ENCODE data around the gene GSDME.

The GSDME gene

GRCh38 chr7:24716480-24717246 lies 40.6 kb downstream of the GSDME start:
- H3K9ac ChIP-seq (ENCODE audit: low read depth, low read length) = no peak overlapping the region
- no peaks in the 10 kb centered on the region for H3K9me3 ChIP-seq (ENCODE audit: control insufficient read depth, insufficient read depth, low read length)
- H3K36me3 ChIP-seq (ENCODE audit: insufficient read depth, low read length) = no peaks in the 10 kb centered on the region
- H3K4me1 ChIP-seq (ENCODE audit: insufficient read depth, low read length) = no peaks in the 10 kb centered on the region; the same call in 1 of the 2 replicates

GRCh38 chr7:24715661-24716479 lies 41.4 kb downstream of the GSDME start:
- H3K36me3 ChIP-seq (ENCODE audit: insufficient read depth, low read length) = no peaks in the 10 kb centered on the region
- no peak overlapping the region for H3K9ac ChIP-seq (ENCODE audit: low read depth, low read length)
- no peaks in the 10 kb centered on the region for H3K9me3 ChIP-seq (ENCODE audit: control insufficient read depth, insufficient read depth, low read length)
- H3K4me1 ChIP-seq (ENCODE audit: insufficient read depth, low read length) = no peaks in the 10 kb centered on the region

- Histone ChIP-seq H3K9ac (ENCODE audit: low read depth, low read length) (no peak overlapping the region), H3K9me3 (ENCODE audit: control insufficient read depth, insufficient read depth, low read length) (no peaks in the 10 kb centered on the region), H3K4me1 (ENCODE audit: insufficient read depth, low read length) (no peaks in the 10 kb centered on the region), H3K36me3 (ENCODE audit: insufficient read depth, low read length) (no peaks in the 10 kb centered on the region)
These were observed 42.1 kb downstream of the GSDME start for GRCh38 chr7:24715171-24715570.

- no peaks in the 10 kb centered on the region for H3K36me3 ChIP-seq (ENCODE audit: insufficient read depth, low read length)
- H3K9ac ChIP-seq (ENCODE audit: low read depth, low read length) = no peak overlapping the region
- H3K9me3 ChIP-seq (ENCODE audit: control insufficient read depth, insufficient read depth, low read length) = no peaks in the 10 kb centered on the region
- H3K4me1 ChIP-seq (ENCODE audit: insufficient read depth, low read length) = 0 out of 2 replicates have a peak, but pooled peaks cover under 1% of the 10 kb centered on the region
These were observed 42.6 kb downstream of the GSDME start for GRCh38 chr7:24714676-24715010.

GRCh38 chr7:24713850-24714675 lies 43.2 kb downstream of the GSDME start:
- H3K36me3 ChIP-seq (ENCODE audit: insufficient read depth, low read length) = no peaks in the 10 kb centered on the region
- 0 out of 2 replicates have a peak, but pooled peaks cover 5% of the 10 kb centered on the region for H3K4me1 ChIP-seq (ENCODE audit: insufficient read depth, low read length)

GRCh38 chr7:24713039-24713793 lies 44.0 kb downstream of the GSDME start:
- H3K4me1 ChIP-seq (ENCODE audit: insufficient read depth, low read length) = 0 out of 2 replicates have a peak, but pooled peaks cover 5% of the 10 kb centered on the region
- H3K36me3 ChIP-seq (ENCODE audit: insufficient read depth, low read length) = no peaks in the 10 kb centered on the region
- no peaks in the 10 kb centered on the region; the same call in 1 of the 2 replicates for H3K9me3 ChIP-seq (ENCODE audit: control insufficient read depth, insufficient read depth, low read length)
- no peak overlapping the region for H3K9ac ChIP-seq (ENCODE audit: low read depth, low read length)

More at GRCh38 chr7:24713850-24714675, 43.2 kb downstream of the GSDME start:
- H3K9ac ChIP-seq (ENCODE audit: low read depth, low read length) = no peak overlapping the region
- no peaks in the 10 kb centered on the region for H3K9me3 ChIP-seq (ENCODE audit: control insufficient read depth, insufficient read depth, low read length)

- H3K36me3 ChIP-seq (ENCODE audit: insufficient read depth, low read length) = no peaks in the 10 kb centered on the region
- no peaks in the 10 kb centered on the region; the same call in 1 of the 2 replicates for H3K9me3 ChIP-seq (ENCODE audit: control insufficient read depth, insufficient read depth, low read length)
- H3K9ac ChIP-seq (ENCODE audit: low read depth, low read length) = no peak overlapping the region
- H3K4me1 ChIP-seq (ENCODE audit: insufficient read depth, low read length) = 0 out of 2 replicates have a peak, but pooled peaks cover 5% of the 10 kb centered on the region
These were observed 47.5 kb downstream of the GSDME start for GRCh38 chr7:24709585-24710360.

GRCh38 chr7:24709051-24709450 lies 48.2 kb downstream of the GSDME start:
- H3K9ac ChIP-seq (ENCODE audit: low read depth, low read length) = no peak overlapping the region
- H3K36me3 ChIP-seq (ENCODE audit: insufficient read depth, low read length) = no peaks in the 10 kb centered on the region
- H3K4me1 ChIP-seq (ENCODE audit: insufficient read depth, low read length) = 0 out of 2 replicates have a peak, but pooled peaks cover 5% of the 10 kb centered on the region
- H3K9me3 ChIP-seq (ENCODE audit: control insufficient read depth, insufficient read depth, low read length) = no peaks in the 10 kb centered on the region; the same call in 1 of the 2 replicates

GRCh38 chr7:24707988-24708615 lies 49.2 kb downstream of the GSDME start:
- H3K4me1 ChIP-seq (ENCODE audit: insufficient read depth, low read length) = 0 out of 2 replicates have a peak, but pooled peaks cover 5% of the 10 kb centered on the region
- H3K36me3 ChIP-seq (ENCODE audit: insufficient read depth, low read length) = no peaks in the 10 kb centered on the region
- H3K9me3 ChIP-seq (ENCODE audit: control insufficient read depth, insufficient read depth, low read length) = no peaks in the 10 kb centered on the region; the same call in 1 of the 2 replicates
- H3K9ac ChIP-seq (ENCODE audit: low read depth, low read length) = no peak overlapping the region

- Histone ChIP-seq H3K9ac (ENCODE audit: low read depth, low read length) (no peak overlapping the region), H3K36me3 (ENCODE audit: insufficient read depth, low read length) (0 out of 2 replicates have a peak, but pooled peaks cover 5% of the 10 kb centered on the region), H3K4me1 (ENCODE audit: insufficient read depth, low read length) (peaks cover 8% of the 10 kb centered on the region; the same call in 1 of the 2 replicates), H3K9me3 (ENCODE audit: control insufficient read depth, insufficient read depth, low read length) (no peaks in the 10 kb centered on the region; the same call in 1 of the 2 replicates)
These were observed 50.8 kb downstream of the GSDME start for GRCh38 chr7:24706211-24707170.

GRCh38 chr7:24705461-24705954 lies 51.8 kb downstream of the GSDME start:
- H3K4me1 ChIP-seq (ENCODE audit: insufficient read depth, low read length) = peaks cover 8% of the 10 kb centered on the region; the same call in 1 of the 2 replicates
- no peaks in the 10 kb centered on the region; the same call in 1 of the 2 replicates for H3K9me3 ChIP-seq (ENCODE audit: control insufficient read depth, insufficient read depth, low read length)
- H3K36me3 ChIP-seq (ENCODE audit: insufficient read depth, low read length) = 0 out of 2 replicates have a peak, but pooled peaks cover 5% of the 10 kb centered on the region
- H3K9ac ChIP-seq (ENCODE audit: low read depth, low read length) = no peak overlapping the region
